Karpas-422 (cell line): ENCODE measurements around the gene CRISP1. TPM values are rescaled to one million over a fixed set of nuclear protein-coding genes. Genes with fewer than 3 reads are reported as not detected.

Experiments used
- DNase-seq: peaks from one replicate; pipeline ENCODE4 v3.0.0-alpha.2; 2015
- H2AFZ ChIP-seq: fragments of 200-600 bp; sonication (generic); 2 replicates; pipeline ENCODE4 v1.6.1; 2014; ENCODE audit warnings: antibody characterized with exemption, low read length, mixed read lengths
- H3K27ac ChIP-seq: fragments of 200-600 bp; sonication (generic); 2 replicates; pipeline ENCODE4 v1.5.1; 2014; ENCODE audit warnings: mild to moderate bottlenecking, low read length, moderate library complexity
- H3K27me3 ChIP-seq: fragments of 200-600 bp; sonication (generic); 2 replicates; pipeline ENCODE4 v1.6.1; 2014; ENCODE audit warnings: low read length, mixed read lengths
- H3K36me3 ChIP-seq: fragments of 200-600 bp; sonication (generic); 2 replicates; pipeline ENCODE4 v1.6.1; 2014; ENCODE audit warnings: low read length, mixed read lengths; ENCODE audit not compliant: insufficient read depth
- H3K4me1 ChIP-seq: fragments of 200-600 bp; sonication (generic); 2 replicates; pipeline ENCODE4 v1.6.1; 2014; ENCODE audit warnings: mild to moderate bottlenecking, low read length, mixed read lengths
- H3K4me2 ChIP-seq: fragments of 200-600 bp; sonication (generic); 2 replicates; pipeline ENCODE4 v1.6.1; 2014; ENCODE audit warnings: low read length, low read depth, mild to moderate bottlenecking; ENCODE audit not compliant: poor library complexity, severe bottlenecking
- H3K4me3 ChIP-seq: fragments of 200-600 bp; sonication (generic); 2 replicates; pipeline ENCODE4 v1.5.1; 2014; ENCODE audit warnings: mild to moderate bottlenecking, antibody characterized with exemption, low read length, mixed read lengths
- H3K79me2 ChIP-seq: fragments of 200-600 bp; sonication (generic); 2 replicates; pipeline ENCODE4 v1.6.1; 2014; ENCODE audit warnings: mild to moderate bottlenecking, low read length, mixed read lengths
- H3K9ac ChIP-seq: fragments of 200-600 bp; sonication (generic); 2 replicates; pipeline ENCODE4 v1.6.0; 2014; ENCODE audit warnings: low read length
- H3K9me2 ChIP-seq: fragments of 200-600 bp; sonication (generic), shearing (Covaris generic); replicated peaks from 2 replicates; pipeline ENCODE4 v1.6.0; 2014; ENCODE audit warnings: mild to moderate bottlenecking, low read length, moderate library complexity; ENCODE audit not compliant: insufficient read depth
- H3K9me3 ChIP-seq: fragments of 300-700, 200-600 bp; sonication (generic); 2 replicates; pipeline ENCODE4 v1.6.1; 2014; ENCODE audit warnings: low read length, mixed read lengths
- H4K20me1 ChIP-seq: fragments of 200-600 bp; sonication (generic); 2 replicates; pipeline ENCODE4 v1.6.1; 2014; ENCODE audit warnings: mild to moderate bottlenecking, antibody characterized with exemption, low read length, low read depth; ENCODE audit not compliant: insufficient read depth
- total RNA-seq: library from RNA; depleted of rRNA; stranded (reverse); fragments of >200 nt; shearing (Covaris generic); gene quantifications from 2 replicates; pipeline ENCODE4 v1.2.3, GENCODE V29; 2014; ENCODE audit warnings: low replicate concordance; rRNA removed

CRISP1 gene, protein sequence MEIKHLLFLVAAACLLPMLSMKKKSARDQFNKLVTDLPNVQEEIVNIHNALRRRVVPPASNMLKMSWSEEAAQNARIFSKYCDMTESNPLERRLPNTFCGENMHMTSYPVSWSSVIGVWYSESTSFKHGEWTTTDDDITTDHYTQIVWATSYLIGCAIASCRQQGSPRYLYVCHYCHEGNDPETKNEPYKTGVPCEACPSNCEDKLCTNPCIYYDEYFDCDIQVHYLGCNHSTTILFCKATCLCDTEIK
- total RNA-seq: not detected in 2 replicates

DNA sequence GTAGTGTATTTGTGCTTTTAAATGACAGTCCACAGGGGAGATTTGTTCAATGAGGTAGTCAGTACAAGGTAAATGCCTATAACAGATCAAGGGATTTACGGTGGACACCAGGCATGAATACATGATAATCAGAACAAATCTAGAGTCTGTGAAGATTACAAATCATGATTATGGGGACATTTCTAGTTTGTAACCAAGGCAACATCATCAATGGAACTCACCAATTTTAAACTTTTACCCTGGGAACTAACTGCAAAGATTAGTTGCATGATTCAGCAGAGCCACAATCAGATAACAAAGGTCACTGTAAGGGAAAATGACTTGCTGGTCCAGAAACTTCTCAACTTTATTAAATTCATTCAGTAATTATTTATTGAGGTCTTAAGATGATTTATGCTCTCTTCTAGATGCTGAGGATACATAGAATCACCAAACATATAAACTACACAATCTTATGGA lies at the start of gene CRISP1:
TSS of gene CRISP1 (minus strand) at position 51 of the 459 bp plus-strand sequence. CDS start 9,135 bp downstream, outside the sequence.
- Histone ChIP-seq H3K4me3 (no peak within 1 kb of the TSS), H3K79me2 (no peaks in the 10 kb centered on the region), H3K9me3 (peaks cover 3% of the 10 kb centered on the region), H2AFZ (no peak within 1 kb of the TSS), H4K20me1 (no peaks in the 10 kb centered on the region), H3K36me3 (no peaks in the 10 kb centered on the region), H3K9ac (no peak within 1 kb of the TSS), H3K4me1 (no peaks in the 10 kb centered on the region), H3K9me2 (no peaks in the 10 kb centered on the region), H3K27me3 (no peaks in the 10 kb centered on the region), H3K4me2 (no peak within 1 kb of the TSS), H3K27ac (no peak within 1 kb of the TSS)
- no peak for DNase-seq

DNA sequence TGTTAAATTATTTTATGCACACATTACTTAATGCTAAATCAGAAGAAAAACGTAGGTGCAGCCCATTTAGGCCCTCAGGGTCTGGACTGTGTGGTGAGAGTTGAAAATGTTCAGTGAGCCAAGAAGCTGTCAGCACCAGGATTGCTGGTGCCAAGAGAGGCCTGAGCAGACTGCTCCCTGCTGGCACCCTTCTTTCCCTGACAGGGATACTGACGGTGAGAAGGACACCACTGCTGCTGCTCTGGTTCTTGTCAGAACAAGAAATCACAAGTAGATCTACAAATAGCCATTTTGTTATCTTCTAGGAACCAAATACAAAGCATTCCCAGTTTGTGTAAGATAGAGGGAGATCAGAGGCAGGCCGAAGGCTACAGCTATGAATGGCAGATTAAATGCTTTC lies 48.7 kb upstream of the CRISP1 start:
- H3K4me3 ChIP-seq: no peak overlapping the region
- no peaks in the 10 kb centered on the region for H3K36me3 ChIP-seq
- no peaks in the 10 kb centered on the region for H3K79me2 ChIP-seq
- H3K27me3 ChIP-seq: no peaks in the 10 kb centered on the region
- no peak overlapping the region for H2AFZ ChIP-seq
- H3K27ac ChIP-seq: no peak overlapping the region
- no peaks in the 10 kb centered on the region for H3K9me2 ChIP-seq
- H3K4me2 ChIP-seq: no peak overlapping the region
- H3K4me1 ChIP-seq: no peaks in the 10 kb centered on the region
- H4K20me1 ChIP-seq: no peaks in the 10 kb centered on the region
- no peaks in the 10 kb centered on the region; the same call in 1 of the 2 replicates for H3K9me3 ChIP-seq
- no peak overlapping the region for H3K9ac ChIP-seq
- no peak for DNase-seq

DNA sequence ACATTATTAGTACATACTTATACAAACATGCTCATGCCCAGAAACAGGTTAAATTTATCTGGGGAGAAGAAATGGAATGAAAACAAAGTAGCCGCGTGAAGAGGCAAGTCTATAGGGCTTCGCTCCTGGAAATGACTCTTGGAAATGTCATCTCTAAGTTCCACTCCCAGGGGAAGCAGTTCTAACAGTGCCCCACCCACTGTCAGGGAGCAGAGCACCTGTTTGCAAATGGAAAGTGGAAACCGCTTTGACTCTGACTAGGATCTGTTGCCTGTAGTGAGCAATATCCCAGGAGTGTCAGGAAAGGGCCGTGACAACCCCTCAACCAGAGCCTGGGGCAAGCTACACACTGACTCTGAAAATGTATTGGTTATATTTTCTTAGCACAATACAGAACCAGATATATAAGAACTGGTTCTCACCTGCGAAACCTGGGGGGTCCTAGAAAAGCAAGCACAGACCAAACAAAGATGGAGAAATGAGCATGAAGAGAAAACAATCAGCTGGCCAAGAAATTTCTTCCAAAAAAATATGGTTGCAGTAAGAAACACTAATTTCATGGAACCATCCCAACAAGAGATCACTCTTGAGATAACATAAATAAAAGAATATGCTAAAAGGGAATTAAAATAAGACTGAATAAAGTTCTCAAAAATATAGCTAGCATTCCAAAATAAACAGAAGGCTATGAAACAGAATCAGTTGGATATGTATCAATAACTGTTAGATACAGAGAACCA lies 47.5 kb upstream of the CRISP1 start:
- no peaks in the 10 kb centered on the region for H3K79me2 ChIP-seq

DNA sequence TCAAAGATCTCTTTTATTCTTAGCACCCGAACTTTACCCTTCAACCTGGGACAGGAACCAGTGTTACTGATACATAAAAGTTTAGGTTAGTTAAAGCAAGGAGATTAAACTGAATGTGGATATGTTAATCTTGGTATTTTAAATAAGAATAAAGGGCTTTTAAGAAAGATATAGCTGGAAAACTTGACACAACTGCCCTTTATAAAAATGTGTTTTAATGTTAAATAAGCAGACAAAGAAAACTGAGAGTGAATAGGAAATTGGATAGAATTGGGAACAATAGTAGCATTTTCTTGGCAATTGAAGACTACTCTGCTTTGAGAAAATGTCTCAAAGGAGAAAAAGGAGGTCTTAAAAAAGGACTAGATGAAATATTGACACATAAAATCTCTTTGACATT lies 45.9 kb upstream of the CRISP1 start:
- no peak overlapping the region for H3K9ac ChIP-seq
- no peak overlapping the region for H3K4me2 ChIP-seq
- no peaks in the 10 kb centered on the region for H3K79me2 ChIP-seq
- no peaks in the 10 kb centered on the region for H3K27me3 ChIP-seq
- no peaks in the 10 kb centered on the region for H4K20me1 ChIP-seq
- no peak overlapping the region for H3K27ac ChIP-seq
- H2AFZ ChIP-seq: no peak overlapping the region
- no peaks in the 10 kb centered on the region for H3K36me3 ChIP-seq
- H3K4me3 ChIP-seq: no peak overlapping the region
- H3K9me3 ChIP-seq: no peaks in the 10 kb centered on the region; the same call in 1 of the 2 replicates
- H3K9me2 ChIP-seq: no peaks in the 10 kb centered on the region
- no peaks in the 10 kb centered on the region for H3K4me1 ChIP-seq
- no peak for DNase-seq

More for the DNA sequence above, 47.5 kb upstream of the CRISP1 start:
- Histone ChIP-seq H3K36me3 (no peaks in the 10 kb centered on the region), H3K9me3 (no peaks in the 10 kb centered on the region; the same call in 1 of the 2 replicates), H3K27ac (no peak overlapping the region), H3K9ac (no peak overlapping the region), H2AFZ (no peak overlapping the region), H3K4me1 (no peaks in the 10 kb centered on the region), H3K27me3 (no peaks in the 10 kb centered on the region), H3K4me2 (no peak overlapping the region), H3K4me3 (no peak overlapping the region), H4K20me1 (no peaks in the 10 kb centered on the region), H3K9me2 (no peaks in the 10 kb centered on the region)
- no peak for DNase-seq

DNA sequence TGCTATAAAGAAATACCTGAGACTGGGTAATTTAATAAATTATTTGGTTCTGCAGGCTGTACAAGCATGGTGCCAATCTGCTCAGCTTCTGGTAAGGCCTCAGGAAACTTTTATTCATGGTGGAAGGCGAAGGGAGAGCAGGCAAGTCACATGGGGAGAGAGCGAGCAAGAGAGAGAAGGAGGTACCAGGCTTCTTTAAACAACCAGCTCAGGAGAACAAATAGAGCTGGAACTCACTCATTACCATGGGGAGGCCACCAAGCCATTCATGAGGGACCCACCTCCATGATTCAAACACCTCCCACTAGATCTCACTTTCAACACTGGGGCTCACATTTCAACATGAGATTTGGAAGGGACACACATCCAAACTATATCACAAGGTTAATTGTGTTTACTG lies 44.9 kb upstream of the CRISP1 start:
- DNase-seq: no peak
- Histone ChIP-seq H3K79me2 (no peaks in the 10 kb centered on the region), H3K27me3 (no peaks in the 10 kb centered on the region), H3K36me3 (no peaks in the 10 kb centered on the region), H3K27ac (no peak overlapping the region), H2AFZ (no peak overlapping the region), H3K4me3 (no peak overlapping the region), H3K4me1 (no peaks in the 10 kb centered on the region), H4K20me1 (no peaks in the 10 kb centered on the region), H3K9ac (no peak overlapping the region), H3K9me2 (no peaks in the 10 kb centered on the region), H3K4me2 (no peak overlapping the region), H3K9me3 (no peaks in the 10 kb centered on the region; the same call in 1 of the 2 replicates)

DNA sequence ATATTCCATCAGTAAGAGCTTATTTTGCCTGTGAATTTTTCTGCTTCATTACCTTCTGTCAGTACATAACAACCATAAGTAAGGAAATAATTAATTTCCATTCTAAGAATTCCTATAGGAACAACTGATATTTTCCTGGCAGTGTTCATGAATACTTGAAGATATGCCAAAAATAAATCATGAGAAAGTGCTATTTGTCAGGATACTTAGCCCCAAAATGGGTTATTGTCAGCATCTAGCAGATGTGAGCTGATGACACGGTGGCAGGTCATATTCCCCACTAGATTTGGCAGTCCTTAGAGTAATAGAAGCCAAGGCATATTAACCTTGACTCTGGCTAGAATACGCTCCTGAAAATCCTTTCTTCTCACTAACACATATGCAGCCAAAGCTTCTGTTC lies 43.2 kb upstream of the CRISP1 start:
- Histone ChIP-seq H2AFZ (no peak overlapping the region), H4K20me1 (no peaks in the 10 kb centered on the region), H3K9ac (no peak overlapping the region), H3K27ac (no peak overlapping the region), H3K9me3 (no peaks in the 10 kb centered on the region), H3K4me3 (no peak overlapping the region), H3K4me2 (no peak overlapping the region), H3K36me3 (no peaks in the 10 kb centered on the region), H3K4me1 (no peaks in the 10 kb centered on the region), H3K9me2 (no peaks in the 10 kb centered on the region), H3K27me3 (no peaks in the 10 kb centered on the region), H3K79me2 (no peaks in the 10 kb centered on the region)
- DNase-seq: no peak

DNA sequence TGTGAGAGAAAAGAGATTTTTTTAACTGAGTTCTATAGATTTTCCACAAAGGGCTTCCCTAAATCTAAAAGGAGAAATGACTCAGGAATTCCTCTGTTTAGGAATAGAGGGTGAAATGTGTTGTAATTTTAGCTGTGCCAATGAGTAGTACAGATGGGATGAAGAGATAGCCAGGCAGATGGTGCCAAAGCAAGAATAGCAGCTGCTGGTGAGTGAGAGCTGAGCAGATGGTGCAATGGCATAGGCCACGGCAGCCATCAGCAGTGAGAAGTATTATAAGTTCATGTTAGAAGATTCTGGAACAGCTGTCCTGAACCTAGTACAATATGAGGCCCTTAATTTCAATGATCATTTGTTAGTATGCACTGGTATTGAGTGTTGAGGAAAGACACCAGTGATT lies 40.2 kb upstream of the CRISP1 start:
- Histone ChIP-seq H3K4me1 (no peaks in the 10 kb centered on the region), H3K4me2 (no peak overlapping the region), H3K9me2 (no peaks in the 10 kb centered on the region), H3K79me2 (no peaks in the 10 kb centered on the region), H3K36me3 (no peaks in the 10 kb centered on the region), H3K4me3 (no peak overlapping the region), H3K9ac (no peak overlapping the region), H4K20me1 (no peaks in the 10 kb centered on the region), H2AFZ (no peak overlapping the region), H3K27me3 (no peaks in the 10 kb centered on the region), H3K9me3 (no peaks in the 10 kb centered on the region), H3K27ac (no peak overlapping the region)
- DNase-seq: no peak

DNA sequence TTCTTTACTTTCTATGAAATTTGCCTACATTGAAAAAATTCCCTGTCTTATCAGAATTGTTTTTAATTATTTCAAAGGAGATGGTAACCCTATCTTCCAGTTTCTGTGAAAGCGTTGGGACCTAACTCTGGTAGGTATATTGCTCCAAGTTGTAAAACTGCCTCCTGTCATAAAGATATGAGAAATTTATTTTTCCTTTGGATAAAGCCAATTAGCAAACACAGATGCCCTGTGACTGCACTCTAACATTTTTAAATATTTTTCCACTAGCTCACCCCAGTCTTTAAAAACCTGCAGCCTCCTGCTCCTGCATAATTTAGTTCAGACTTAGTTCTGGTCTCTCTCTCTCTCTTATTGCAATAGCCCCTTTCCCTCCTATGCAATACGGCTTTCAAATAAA lies 39.0 kb upstream of the CRISP1 start:
- Histone ChIP-seq H3K9me2 (no peaks in the 10 kb centered on the region), H4K20me1 (no peaks in the 10 kb centered on the region), H3K9ac (no peak overlapping the region), H3K9me3 (no peaks in the 10 kb centered on the region), H3K4me3 (no peak overlapping the region), H3K27me3 (no peaks in the 10 kb centered on the region), H3K27ac (no peak overlapping the region), H3K4me2 (no peak overlapping the region), H3K4me1 (no peaks in the 10 kb centered on the region), H3K36me3 (no peaks in the 10 kb centered on the region), H2AFZ (no peak overlapping the region), H3K79me2 (no peaks in the 10 kb centered on the region)
- DNase-seq: no peak
